DND-41 (cell line): ENCODE data around the gene CBX7.

Experiments
- CTCF ChIP-seq: IDR thresholded peaks from 2 replicates; pipeline ENCODE4 v1.5.1; 2012; ENCODE audit warnings: borderline replicate concordance, low read length, moderate library complexity, mild to moderate bottlenecking; ENCODE audit not compliant: poor library complexity, severe bottlenecking; ENCODE audit errors: extremely low read depth
- EZH2 ChIP-seq: IDR thresholded peaks from 3 replicates; pipeline ENCODE4 v1.6.1; 2012; ENCODE audit warnings: borderline replicate concordance, low read depth, mild to moderate bottlenecking, moderate library complexity, low read length, inconsistent platforms; ENCODE audit not compliant: severe bottlenecking

GRCh38 chr22:39184586-39185577 is 32.4 kb upstream of the CBX7 start:
- no peak for TF ChIP-seq CTCF
- no peak for TF ChIP-seq EZH2
